MM.1S (cell line): ENCODE measurements around the gene WNT8B.
A peak's percentile ranks its signal among the peaks of the same experiment; 100 is the strongest.

Source experiments
- DNase-seq: peaks from one replicate; pipeline ENCODE4 v3.0.0-alpha.2; 2015
- H2AFZ ChIP-seq: fragments of 300-600 bp; sonication (generic); 2 replicates; pipeline ENCODE4 v1.6.0; 2016; ENCODE audit warnings: antibody characterized with exemption, low read length
- H3F3A ChIP-seq: fragments of 300-600 bp; sonication (generic); 2 replicates; pipeline ENCODE4 v1.6.1; 2016; ENCODE audit warnings: mild to moderate bottlenecking, antibody characterized with exemption, low read length, moderate library complexity, mixed read lengths; ENCODE audit not compliant: insufficient read depth
- H3K27ac ChIP-seq: fragments of 300-600 bp; sonication (generic); 2 replicates; pipeline ENCODE4 v1.5.1; 2016; ENCODE audit warnings: mild to moderate bottlenecking, low read length
- H3K27me3 ChIP-seq: fragments of 300-600 bp; sonication (generic); replicated peaks from 2 replicates; pipeline ENCODE4 v1.6.0; 2016; ENCODE audit warnings: low read length; ENCODE audit not compliant: insufficient read depth
- H3K36me3 ChIP-seq: fragments of 300-600 bp; sonication (generic); replicated peaks from 2 replicates; pipeline ENCODE4 v1.6.1; 2016; ENCODE audit warnings: mild to moderate bottlenecking, low read length, mixed read lengths; ENCODE audit not compliant: insufficient read depth
- H3K4me1 ChIP-seq: fragments of 300-600 bp; sonication (generic); 2 replicates; pipeline ENCODE4 v1.6.1; 2016; ENCODE audit warnings: low read length, mixed read lengths
- H3K4me2 ChIP-seq: fragments of 300-600 bp; sonication (generic); 2 replicates; pipeline ENCODE4 v1.6.0; 2016; ENCODE audit warnings: low read depth, low read length
- H3K4me3 ChIP-seq: fragments of 300-600 bp; sonication (generic); 2 replicates; pipeline ENCODE4 v1.5.1; 2016; ENCODE audit warnings: low read length, mixed read lengths
- H3K79me2 ChIP-seq: fragments of 300-600 bp; sonication (generic); 2 replicates; pipeline ENCODE4 v1.6.1; 2016; ENCODE audit warnings: mixed run types, low read length, mixed read lengths
- H3K9ac ChIP-seq: fragments of 300-600 bp; sonication (generic); 2 replicates; pipeline ENCODE4 v1.6.1; 2016; ENCODE audit warnings: low read length, mixed read lengths
- H3K9me2 ChIP-seq: fragments of 300-600 bp; sonication (generic); replicated peaks from 2 replicates; pipeline ENCODE4 v1.6.1; 2016; ENCODE audit warnings: mild to moderate bottlenecking, low read length, mixed read lengths; ENCODE audit not compliant: insufficient read depth
- H3K9me3 ChIP-seq: fragments of 300-600 bp; sonication (generic); replicated peaks from 2 replicates; pipeline ENCODE4 v1.6.1; 2016; ENCODE audit warnings: mild to moderate bottlenecking, low read length, mixed read lengths; ENCODE audit not compliant: insufficient read depth
- H4K20me1 ChIP-seq: fragments of 300-600 bp; sonication (generic); 2 replicates; pipeline ENCODE4 v1.6.1; 2016; ENCODE audit warnings: mild to moderate bottlenecking, low read length, moderate library complexity, mixed read lengths; ENCODE audit not compliant: insufficient read depth
- EZH2 ChIP-seq: fragments of 300-600 bp; sonication (generic); optimal IDR thresholded peaks from 2 replicates; pipeline ENCODE3; 2017; ENCODE audit warnings: low read depth, mild to moderate bottlenecking, antibody characterized with exemption, low read length, mixed read lengths
- EZH2phosphoT487 ChIP-seq: fragments of 300-600 bp; sonication (generic); IDR thresholded peaks from 2 replicates; pipeline ENCODE4 v1.6.1; 2018; ENCODE audit warnings: antibody characterized with exemption, low read length
- TF ChIP-seq, protein P1 (sequence below): fragments of 300-600 bp; sonication (generic); IDR thresholded peaks from 2 replicates; pipeline ENCODE4 v1.5.1; 2016; ENCODE audit warnings: antibody characterized with exemption, low read length, mixed read lengths

Gene WNT8B

DNA sequence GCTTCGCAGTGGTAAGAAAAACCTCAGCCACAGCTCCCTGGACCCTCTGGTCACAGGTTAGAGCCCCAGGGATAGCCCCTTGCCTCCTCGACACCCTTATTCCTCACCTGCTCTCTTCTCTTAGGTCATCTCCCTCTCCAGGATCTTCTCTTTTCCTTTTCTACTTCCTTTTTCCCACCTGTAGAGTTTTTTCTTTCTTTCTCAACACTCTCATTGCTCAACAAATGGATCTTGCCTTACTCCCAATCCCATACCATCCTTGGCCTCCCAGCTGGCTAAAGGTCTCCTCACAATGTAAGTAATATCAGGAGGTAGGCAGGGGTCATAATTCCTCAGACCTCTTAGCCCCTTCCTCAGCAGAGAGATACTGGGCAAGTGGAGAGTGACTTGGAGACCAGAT, 17.2 kb downstream of the WNT8B start:
- Histone ChIP-seq H3K4me2 (no peak overlapping the region), H3K9me2 (no peaks in the 10 kb centered on the region), H3K36me3 (no peaks in the 10 kb centered on the region), H3K9ac (no peak overlapping the region), H3F3A (peaks cover 11% of the 10 kb centered on the region; the same call in 1 of the 2 replicates), H3K27me3 (peaks cover 11% of the 10 kb centered on the region), H4K20me1 (no peaks in the 10 kb centered on the region), H3K27ac (no peak overlapping the region), H3K4me3 (no peak overlapping the region), H2AFZ (no peak overlapping the region), H3K79me2 (no peaks in the 10 kb centered on the region), H3K4me1 (no peaks in the 10 kb centered on the region), H3K9me3 (no peaks in the 10 kb centered on the region)
- no peak for DNase-seq
- no peak for TF ChIP-seq EZH2
- no peak for TF ChIP-seq EZH2phosphoT487
- TF ChIP-seq, protein P1, sequence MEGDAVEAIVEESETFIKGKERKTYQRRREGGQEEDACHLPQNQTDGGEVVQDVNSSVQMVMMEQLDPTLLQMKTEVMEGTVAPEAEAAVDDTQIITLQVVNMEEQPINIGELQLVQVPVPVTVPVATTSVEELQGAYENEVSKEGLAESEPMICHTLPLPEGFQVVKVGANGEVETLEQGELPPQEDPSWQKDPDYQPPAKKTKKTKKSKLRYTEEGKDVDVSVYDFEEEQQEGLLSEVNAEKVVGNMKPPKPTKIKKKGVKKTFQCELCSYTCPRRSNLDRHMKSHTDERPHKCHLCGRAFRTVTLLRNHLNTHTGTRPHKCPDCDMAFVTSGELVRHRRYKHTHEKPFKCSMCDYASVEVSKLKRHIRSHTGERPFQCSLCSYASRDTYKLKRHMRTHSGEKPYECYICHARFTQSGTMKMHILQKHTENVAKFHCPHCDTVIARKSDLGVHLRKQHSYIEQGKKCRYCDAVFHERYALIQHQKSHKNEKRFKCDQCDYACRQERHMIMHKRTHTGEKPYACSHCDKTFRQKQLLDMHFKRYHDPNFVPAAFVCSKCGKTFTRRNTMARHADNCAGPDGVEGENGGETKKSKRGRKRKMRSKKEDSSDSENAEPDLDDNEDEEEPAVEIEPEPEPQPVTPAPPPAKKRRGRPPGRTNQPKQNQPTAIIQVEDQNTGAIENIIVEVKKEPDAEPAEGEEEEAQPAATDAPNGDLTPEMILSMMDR: no peak

DNA sequence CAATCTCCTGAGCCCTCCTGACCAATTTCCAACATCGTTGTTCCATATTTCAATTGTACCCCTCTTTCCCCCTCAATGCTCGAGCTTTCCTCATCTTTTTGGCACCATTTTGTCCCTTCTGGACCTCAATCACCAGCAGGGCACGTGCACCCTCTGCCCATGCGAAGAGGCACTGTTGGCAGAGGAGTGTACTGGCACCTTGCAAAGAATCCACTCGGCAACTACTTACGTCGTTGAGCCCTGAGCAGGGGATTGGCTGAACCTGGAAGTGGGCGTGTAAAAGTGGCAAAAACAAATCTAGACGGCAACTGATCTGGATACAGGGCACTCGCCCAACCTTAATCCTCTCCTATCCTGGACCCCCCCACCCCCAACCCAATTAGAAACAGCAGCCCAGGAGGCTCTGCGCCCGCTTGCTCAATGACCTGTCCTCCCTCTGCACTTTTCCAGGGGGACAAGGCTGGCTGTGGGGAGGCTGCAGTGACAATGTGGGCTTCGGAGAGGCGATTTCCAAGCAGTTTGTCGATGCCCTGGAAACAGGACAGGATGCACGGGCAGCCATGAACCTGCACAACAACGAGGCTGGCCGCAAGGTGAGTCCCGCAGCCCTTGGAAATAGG, 18.8 kb downstream of the WNT8B start:
- Histone ChIP-seq H3K9me2 (no peaks in the 10 kb centered on the region), H4K20me1 (no peaks in the 10 kb centered on the region), H3K36me3 (no peaks in the 10 kb centered on the region), H3K4me2 (peak overlapping the region; percentile 99), H3F3A (peaks cover 11% of the 10 kb centered on the region; the same call in 1 of the 2 replicates), H3K27me3 (peaks cover 11% of the 10 kb centered on the region), H3K4me1 (no peaks in the 10 kb centered on the region), H2AFZ (peak overlapping the region; percentile 79), H3K79me2 (no peaks in the 10 kb centered on the region), H3K9ac (peak overlapping the region; percentile 45; the same call in 1 of the 2 replicates), H3K9me3 (no peaks in the 10 kb centered on the region), H3K4me3 (peak overlapping the region; percentile 71), H3K27ac (no peak overlapping the region)
- TF ChIP-seq EZH2phosphoT487: no peak
- TF ChIP-seq EZH2: no peak
- TF ChIP-seq, protein P1: peak; percentile 21; the same call in 1 of the 2 replicates
- peak; percentile 88 for DNase-seq

DNA sequence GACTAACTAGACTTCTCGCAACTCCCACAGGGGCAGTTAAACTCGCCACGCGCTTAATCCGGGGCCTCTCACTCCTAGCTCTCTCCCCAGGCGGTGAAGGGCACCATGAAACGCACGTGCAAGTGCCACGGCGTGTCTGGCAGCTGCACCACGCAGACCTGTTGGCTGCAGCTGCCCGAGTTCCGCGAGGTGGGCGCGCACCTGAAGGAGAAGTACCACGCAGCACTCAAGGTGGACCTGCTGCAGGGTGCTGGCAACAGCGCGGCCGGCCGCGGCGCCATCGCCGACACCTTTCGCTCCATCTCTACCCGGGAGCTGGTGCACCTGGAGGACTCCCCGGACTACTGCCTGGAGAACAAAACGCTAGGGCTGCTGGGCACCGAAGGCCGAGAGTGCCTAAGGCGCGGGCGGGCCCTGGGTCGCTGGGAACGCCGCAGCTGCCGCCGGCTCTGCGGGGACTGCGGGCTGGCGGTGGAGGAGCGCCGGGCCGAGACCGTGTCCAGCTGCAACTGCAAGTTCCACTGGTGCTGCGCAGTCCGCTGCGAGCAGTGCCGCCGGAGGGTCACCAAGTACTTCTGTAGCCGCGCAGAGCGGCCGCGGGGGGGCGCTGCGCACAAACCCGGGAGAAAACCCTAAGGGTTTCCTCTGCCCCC, 19.5 kb downstream of the WNT8B start:
- Histone ChIP-seq H3K4me1 (no peaks in the 10 kb centered on the region), H3K36me3 (no peaks in the 10 kb centered on the region), H3K9me2 (no peaks in the 10 kb centered on the region), H3K9ac (peak overlapping the region; percentile 45; the same call in 1 of the 2 replicates), H3K9me3 (no peaks in the 10 kb centered on the region), H3K27ac (no peak overlapping the region), H3K27me3 (peaks cover 11% of the 10 kb centered on the region), H3K79me2 (no peaks in the 10 kb centered on the region), H3K4me2 (peak overlapping the region; percentile 99), H4K20me1 (no peaks in the 10 kb centered on the region), H2AFZ (peak overlapping the region; percentile 79), H3K4me3 (peak overlapping the region; percentile 71), H3F3A (peaks cover 11% of the 10 kb centered on the region; the same call in 1 of the 2 replicates)
- peak; percentile 78 for DNase-seq
- TF ChIP-seq EZH2phosphoT487: no peak
- TF ChIP-seq, protein P1: peak; percentile 89
